ENCODE results near the gene C1orf226.

GRCh38 chr1:162384116-162384515 is 2.6 kb downstream of the C1orf226 start:
- TF ChIP-seq CTCF (IDR thresholded peaks at IDR 0.05; ENCODE audit: borderline replicate concordance, extremely low read depth, low read length, poor library complexity, severe bottlenecking) (no peak), EZH2 (IDR thresholded peaks at IDR 0.05; ENCODE audit: borderline replicate concordance, low read depth, low read length, severe bottlenecking) (no peak)
